CD4-positive, alpha-beta T cell (primary cell): Measurements from ENCODE around the gene ABRACL. TPM values are rescaled to one million over a fixed set of nuclear protein-coding genes. Genes with fewer than 3 reads are reported as not detected.
A peak's percentile ranks its signal among the peaks of the same experiment; 100 is the strongest.

Source experiments
- ATAC-seq: fragments of 200-7000 bp; cut with Tn5 transposase; one replicate; pipeline ENCODE4 v1.10.0; 2022; ENCODE audit warnings: mild to moderate bottlenecking; ENCODE audit not compliant: poor library complexity
- CTCF ChIA-PET: fragments of 350-600 bp; sonication (Branson Sonifier 250); formaldehyde crosslinking; loops from one replicate; lab custom pipeline; 2021; ENCODE audit warnings: antibody characterized with exemption, inconsistent platforms; lab: Charles Lee
- POLR2A ChIA-PET: fragments of 350-600 bp; sonication (Branson Sonifier 250); formaldehyde crosslinking; loops from one replicate; lab custom pipeline; 2021; ENCODE audit warnings: antibody characterized with exemption, inconsistent platforms; lab: Charles Lee
- DNase-seq, 14 experiments: peaks; one replicate each; pipeline ENCODE4 v3.0.0-alpha.2; 2013 to 2020; ENCODE audit warnings: mixed read lengths in 2 of 14
- H3K27ac ChIP-seq, 2 donors: one replicate each; pipeline versions ENCODE4 v1.5.1 to v1.7.0; 2013; ENCODE audit warnings: low read length in 2 of 2, low read depth in 1 of 2, mild to moderate bottlenecking in 1 of 2
- H3K27me3 ChIP-seq, 2 experiments: 1 replicate in 1 of 2; 2 replicates in 1 of 2; pipeline versions ENCODE4 v1.6.1 to v1.7.0; 2013; ENCODE audit warnings: low read length in 2 of 2, control low read depth in 1 of 2, mild to moderate bottlenecking in 1 of 2, moderate library complexity in 1 of 2; ENCODE audit not compliant: insufficient read depth in 2 of 2, control insufficient read depth in 1 of 2
- H3K36me3 ChIP-seq: one replicate; pipeline ENCODE4 v1.6.1; 2013; ENCODE audit warnings: low read length, control low read depth; ENCODE audit not compliant: insufficient read depth
- H3K4me1 ChIP-seq: one replicate; pipeline ENCODE4 v1.6.1; 2013; ENCODE audit warnings: low read length, control low read depth; ENCODE audit not compliant: insufficient read depth
- H3K4me3 ChIP-seq: one replicate; pipeline ENCODE4 v1.5.1; 2013; ENCODE audit warnings: mild to moderate bottlenecking, low read length, moderate library complexity
- H3K9me3 ChIP-seq, 2 experiments: 1 replicate in 1 of 2; 2 replicates in 1 of 2; pipeline versions ENCODE4 v1.6.1 to v1.7.0; 2013; ENCODE audit warnings: low read length in 2 of 2, mild to moderate bottlenecking in 2 of 2, control low read depth in 1 of 2, moderate library complexity in 1 of 2; ENCODE audit not compliant: control insufficient read depth in 1 of 2, insufficient read depth in 1 of 2
- H3K27ac Mint-ChIP-seq: one replicate; pipeline ENCODE4 v1.8.0; 2020; ENCODE audit warnings: mixed read lengths
- H3K27me3 Mint-ChIP-seq: one replicate; pipeline ENCODE4 v1.8.0; 2021; ENCODE audit warnings: mixed read lengths
- H3K36me3 Mint-ChIP-seq: one replicate; pipeline ENCODE4 v1.8.0; 2021; ENCODE audit warnings: low read depth, mixed read lengths
- H3K4me1 Mint-ChIP-seq: one replicate; pipeline ENCODE4 v1.8.0; 2021; ENCODE audit warnings: low read depth, mixed read lengths
- H3K4me3 Mint-ChIP-seq: one replicate; pipeline ENCODE4 v1.8.0; 2020; ENCODE audit warnings: mild to moderate bottlenecking, mixed read lengths
- H3K9me3 Mint-ChIP-seq: one replicate; pipeline ENCODE4 v1.8.0; 2020; ENCODE audit warnings: mixed read lengths
- intact Hi-C, 2 experiments: fragments of 100-400 bp; cut with DNase I in 1 of 2; cut with micrococcal nuclease in 1 of 2; formaldehyde crosslinking; loops; one replicate each; pipeline versions ENCODE4 v1.15.1 to v1.9.0; 2023 to 2025; cut with DNase I, micrococcal nuclease
- total RNA-seq, 174 experiments: library from RNA in 2 of 174; stranded (reverse) in 2 of 174; gene quantifications; one replicate each; pipeline ENCODE4 v1.2.3 and lab custom pipeline; 2021 to 2026
- TF ChIP-seq, protein P1 (sequence below): fragments of 200-600 bp; IDR thresholded peaks from one replicate; pipeline ENCODE4 v1.8.0; 2022; ENCODE audit warnings: antibody characterized with exemption, mild to moderate bottlenecking

ABRACL gene
- total RNA-seq, 2 experiments from 2014 or later = 36.8 to 40.6 TPM

DNA sequence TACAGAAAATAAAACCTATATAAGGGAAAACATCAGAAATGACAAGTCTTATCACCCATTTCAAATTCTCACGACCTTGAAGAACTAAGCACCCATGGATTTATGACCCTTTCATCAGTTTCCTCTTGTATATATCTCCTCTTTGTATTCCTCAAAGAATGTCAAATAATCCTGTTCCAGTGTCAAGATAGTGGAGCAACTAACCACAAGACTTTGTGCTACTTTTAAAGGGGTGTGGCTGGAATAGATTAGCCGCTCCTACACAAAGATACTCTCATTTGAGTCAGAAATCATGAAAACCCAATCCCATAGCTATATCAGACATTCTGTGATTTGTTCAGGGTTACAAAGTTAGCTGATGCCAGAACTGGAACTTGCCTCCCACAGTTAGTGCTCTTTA is 47.1 kb upstream of the ABRACL start:
- ATAC-seq (no peak), DNase-seq (no peak)
- Histone ChIP-seq H3K4me1 (peaks cover 41% of the 10 kb centered on the region), H3K4me3 (no peak overlapping the region), H3K36me3 (no peaks in the 10 kb centered on the region), H3K27ac (no peak overlapping the region), H3K27me3 (no peaks in the 10 kb centered on the region), H3K9me3 (no peaks in the 10 kb centered on the region)
- no peak overlapping the region for H3K4me3 Mint-ChIP-seq
- TF ChIP-seq, protein P1, sequence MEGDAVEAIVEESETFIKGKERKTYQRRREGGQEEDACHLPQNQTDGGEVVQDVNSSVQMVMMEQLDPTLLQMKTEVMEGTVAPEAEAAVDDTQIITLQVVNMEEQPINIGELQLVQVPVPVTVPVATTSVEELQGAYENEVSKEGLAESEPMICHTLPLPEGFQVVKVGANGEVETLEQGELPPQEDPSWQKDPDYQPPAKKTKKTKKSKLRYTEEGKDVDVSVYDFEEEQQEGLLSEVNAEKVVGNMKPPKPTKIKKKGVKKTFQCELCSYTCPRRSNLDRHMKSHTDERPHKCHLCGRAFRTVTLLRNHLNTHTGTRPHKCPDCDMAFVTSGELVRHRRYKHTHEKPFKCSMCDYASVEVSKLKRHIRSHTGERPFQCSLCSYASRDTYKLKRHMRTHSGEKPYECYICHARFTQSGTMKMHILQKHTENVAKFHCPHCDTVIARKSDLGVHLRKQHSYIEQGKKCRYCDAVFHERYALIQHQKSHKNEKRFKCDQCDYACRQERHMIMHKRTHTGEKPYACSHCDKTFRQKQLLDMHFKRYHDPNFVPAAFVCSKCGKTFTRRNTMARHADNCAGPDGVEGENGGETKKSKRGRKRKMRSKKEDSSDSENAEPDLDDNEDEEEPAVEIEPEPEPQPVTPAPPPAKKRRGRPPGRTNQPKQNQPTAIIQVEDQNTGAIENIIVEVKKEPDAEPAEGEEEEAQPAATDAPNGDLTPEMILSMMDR = no peak
- H3K4me1 Mint-ChIP-seq = peaks cover 15% of the 10 kb centered on the region
- H3K27ac Mint-ChIP-seq = no peak overlapping the region
- CTCF ChIA-PET = interaction anchor here (1.0 to 1.5 kb wide), 2 partner anchors 10 to 132 kb away, joined by 3 to 5 read pairs; no protein-coding TSS in a partner anchor
- no peaks in the 10 kb centered on the region for H3K27me3 Mint-ChIP-seq
- intact Hi-C loops = loop anchor here (5.0 to 10.0 kb wide), 3 partner anchors 49 to 867 kb away; partner anchors contain the start of gene HECA (in 1 of the 2)
- H3K9me3 Mint-ChIP-seq = no peaks in the 10 kb centered on the region
- POLR2A ChIA-PET = interaction anchor here (1.4 kb wide), 1 partner anchor 29 kb away, joined by 3 read pairs; no protein-coding TSS in a partner anchor
- no peaks in the 10 kb centered on the region for H3K36me3 Mint-ChIP-seq

DNA sequence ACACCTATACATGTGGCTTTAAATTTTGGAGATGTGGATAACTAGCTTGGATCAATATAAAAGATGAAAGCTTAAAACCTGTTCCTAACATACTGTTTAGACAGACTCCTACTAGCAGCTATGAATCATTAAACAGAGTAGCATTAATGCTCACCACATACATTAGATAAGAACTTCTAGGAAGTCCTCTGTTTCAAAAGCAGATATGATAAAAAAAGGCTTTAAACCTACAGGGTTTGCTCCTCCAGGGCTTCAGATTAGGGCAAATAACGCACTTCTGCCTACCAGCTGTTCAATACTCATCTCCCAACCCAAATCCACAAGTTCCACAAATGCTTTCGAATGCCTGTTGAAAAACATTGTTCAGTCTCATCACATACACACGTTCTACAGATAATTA is 42.0 kb upstream of the ABRACL start:
- peaks cover 8% of the 10 kb centered on the region for H3K4me1 Mint-ChIP-seq
- intact Hi-C loops = loop anchor here (2.0 to 10.0 kb wide), 10 partner anchors 16 to 872 kb away; partner anchors contain the start of genes CITED2 (in 2 of the 2), CCDC28A (in 1 of the 2) and HECA (in 1 of the 2)
- TF ChIP-seq, protein P1 = no peak
- peaks cover 36% of the 10 kb centered on the region for H3K4me1 ChIP-seq
- ATAC-seq = no peak
- peak in 3 of 14 experiments; percentile 14 to 23 (median 22) for DNase-seq
- no peaks in the 10 kb centered on the region for H3K27me3 ChIP-seq
- H3K27ac ChIP-seq = no peak overlapping the region
- no peaks in the 10 kb centered on the region for H3K36me3 ChIP-seq
- H3K27me3 Mint-ChIP-seq = no peaks in the 10 kb centered on the region
- no peak overlapping the region for H3K4me3 Mint-ChIP-seq
- H3K27ac Mint-ChIP-seq = no peak overlapping the region
- no peaks in the 10 kb centered on the region for H3K9me3 ChIP-seq
- peak overlapping the region; percentile 77 for H3K4me3 ChIP-seq
- ChIA-PET CTCF (interaction anchor here (0.7 to 1.1 kb wide), 3 partner anchors 16 to 171 kb away, joined by 3 to 7 read pairs (median 6); no protein-coding TSS in a partner anchor), POLR2A (interaction anchor here (0.7 to 4.3 kb wide), 13 partner anchors 13 to 531 kb away, joined by 3 to 41 read pairs (median 4); partner anchors contain the start of genes ABRACL, CCDC28A and CITED2)
- H3K36me3 Mint-ChIP-seq = peaks cover 6% of the 10 kb centered on the region
- no peaks in the 10 kb centered on the region for H3K9me3 Mint-ChIP-seq

DNA sequence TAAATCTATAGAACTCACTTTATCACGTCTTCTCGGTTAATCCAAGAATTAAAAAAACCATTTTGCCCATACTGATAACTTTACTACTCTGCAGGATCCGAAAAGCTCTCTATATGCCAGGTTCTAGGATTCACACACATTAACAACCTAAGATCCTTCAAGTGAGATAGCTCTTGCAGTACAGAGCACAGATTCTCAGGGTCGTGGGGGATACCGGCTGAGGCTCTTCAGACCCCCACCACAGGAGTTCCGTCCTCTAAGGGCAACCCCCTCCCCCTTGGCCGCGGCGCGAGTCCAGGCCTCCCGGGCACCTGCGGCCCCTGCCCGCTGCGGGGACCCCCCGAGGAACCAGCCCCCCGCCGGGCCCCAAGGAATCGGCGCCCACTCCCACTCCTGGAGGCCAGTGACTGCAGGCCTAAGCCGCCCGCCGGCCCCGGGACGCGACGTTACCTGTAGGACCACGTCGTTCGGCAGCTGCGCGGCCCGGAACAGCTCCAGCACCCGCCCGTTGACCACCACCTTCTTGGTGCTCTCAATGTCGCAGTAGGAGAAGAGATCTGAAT is 41.4 kb upstream of the ABRACL start:
- no peaks in the 10 kb centered on the region for H3K9me3 Mint-ChIP-seq
- no peak overlapping the region for H3K27ac Mint-ChIP-seq
- Histone ChIP-seq H3K4me1 (peaks cover 36% of the 10 kb centered on the region), H3K27ac (no peak overlapping the region), H3K27me3 (no peaks in the 10 kb centered on the region), H3K9me3 (no peaks in the 10 kb centered on the region), H3K36me3 (no peaks in the 10 kb centered on the region), H3K4me3 (peak overlapping the region; percentile 77)
- POLR2A ChIA-PET = interaction anchor here (0.7 to 4.3 kb wide), 13 partner anchors 13 to 531 kb away, joined by 3 to 41 read pairs (median 4); partner anchors contain the start of genes ABRACL, CCDC28A and CITED2
- peaks cover 8% of the 10 kb centered on the region for H3K4me1 Mint-ChIP-seq
- DNase-seq = no peak
- no peak for ATAC-seq
- peaks cover 6% of the 10 kb centered on the region for H3K36me3 Mint-ChIP-seq
- H3K27me3 Mint-ChIP-seq = no peaks in the 10 kb centered on the region
- H3K4me3 Mint-ChIP-seq = peak overlapping the region; percentile 88
- CTCF ChIA-PET = interaction anchor here (0.9 to 1.4 kb wide), 3 partner anchors 17 to 171 kb away, joined by 3 to 6 read pairs (median 4); no protein-coding TSS in a partner anchor
- intact Hi-C loops = loop anchor here (2.0 to 10.0 kb wide), 10 partner anchors 16 to 872 kb away; partner anchors contain the start of genes CITED2 (in 2 of the 2), CCDC28A (in 1 of the 2) and HECA (in 1 of the 2)
- TF ChIP-seq, protein P1 = no peak
